GM19467 (cell line): Measurements from ENCODE around the gene CBX3.
A peak's percentile ranks its signal among the peaks of the same experiment; 100 is the strongest.
"Not testable (repeated sequence)": the region's sequence is repeated elsewhere in the genome, so short reads cannot be mapped to it uniquely, and the experiment has no call there.

Source experiments
- ATAC-seq: cut with Tn5 transposase; IDR thresholded peaks from one replicate; pipeline ENCODE4 v1.9.1; 2021; ENCODE audit warnings: mild to moderate bottlenecking, moderate library complexity; ENCODE audit not compliant: unreplicated experiment

The CBX3 gene

GRCh38 chr7:26187380-26188205 lies 14.0 kb upstream of the CBX3 start:
- no peak for ATAC-seq

GRCh38 chr7:26188206-26188956 lies 13.2 kb upstream of the CBX3 start:
- ATAC-seq: no peak

GRCh38 chr7:26188957-26189541 lies 12.5 kb upstream of the CBX3 start:
- ATAC-seq: no peak

GRCh38 chr7:26189697-26190096 lies 11.8 kb upstream of the CBX3 start:
- ATAC-seq: no peak

- no peak for ATAC-seq
These were observed 11.1 kb upstream of the CBX3 start for GRCh38 chr7:26190417-26190869.

GRCh38 chr7:26191233-26191973 lies 10.1 kb upstream of the CBX3 start:
- no peak for ATAC-seq

- no peak for ATAC-seq
These were observed 9.5 kb upstream of the CBX3 start for GRCh38 chr7:26191974-26192479.

- ATAC-seq: no peak
These were observed 9.0 kb upstream of the CBX3 start for GRCh38 chr7:26192485-26193087.

- no peak for ATAC-seq
These were observed 7.9 kb upstream of the CBX3 start for GRCh38 chr7:26193432-26194207.

GRCh38 chr7:26194764-26195163 lies 6.8 kb upstream of the CBX3 start:
- not testable (repeated sequence) for ATAC-seq

GRCh38 chr7:26195182-26195581 lies 6.4 kb upstream of the CBX3 start:
- ATAC-seq: no peak

- no peak for ATAC-seq
These were observed 5.5 kb upstream of the CBX3 start for GRCh38 chr7:26195867-26196657.

GRCh38 chr7:26197153-26198115 lies 4.1 kb upstream of the CBX3 start:
- ATAC-seq: no peak

GRCh38 chr7:26198133-26198780 lies 3.3 kb upstream of the CBX3 start:
- no peak for ATAC-seq

- no peak for ATAC-seq
These were observed 2.8 kb upstream of the CBX3 start for GRCh38 chr7:26198781-26199169.

- ATAC-seq: no peak
These were observed 2.1 kb upstream of the CBX3 start for GRCh38 chr7:26199301-26200037.

GRCh38 chr7:26200038-26200443 lies 1.5 kb upstream of the CBX3 start:
- peak; percentile 9 for ATAC-seq
